Body of pancreas (tissue), 4 donors: ENCODE results near the gene ATP2B2.

Source experiments
- CTCF ChIP-seq, 7 experiments: fragments of 450-650 bp in 4 of 7; fragments of 200-600 bp in 3 of 7; sonication (generic) in 3 of 7; IDR thresholded peaks; one replicate each; pipeline ENCODE4 v1.5.1; 2016 to 2019; ENCODE audit warnings: antibody characterized with exemption in 7 of 7
- POLR2A ChIP-seq, 3 donors: fragments of 450-650 bp; IDR thresholded peaks; one replicate each; pipeline ENCODE4 v1.6.1; 2016; ENCODE audit warnings: antibody characterized with exemption in 3 of 3, mild to moderate bottlenecking in 2 of 3

- TF ChIP-seq POLR2A (IDR thresholded peaks at IDR 0.05) (no peak), CTCF (IDR thresholded peaks at IDR 0.05) (no peak)
Measured at GRCh38 chr3:10514407-10515069, 9.2 kb upstream of the ATP2B2 start.
